GM11168 (cell line): ENCODE measurements around the gene PLEKHM2.

Source experiments
- in situ Hi-C: fragments of 300-500 bp; cut with MboI; formaldehyde crosslinking; loops from one replicate; pipeline ENCODE4 v1.12.0; 2022; ENCODE audit warnings: low sequenced_read_pairs; ENCODE audit not compliant: unreplicated experiment

The PLEKHM2 gene

GRCh38 chr1:15700508-15700907 lies 16.4 kb downstream of the PLEKHM2 start:
- in situ Hi-C loops, result no loop called here

- in situ Hi-C loops, result no loop called here
These were observed 17.7 kb downstream of the PLEKHM2 start for GRCh38 chr1:15701784-15702183.

GRCh38 chr1:15702722-15703550 lies 18.8 kb downstream of the PLEKHM2 start:
- in situ Hi-C loops, result no loop called here

GRCh38 chr1:15703562-15703961 lies 19.4 kb downstream of the PLEKHM2 start:
- in situ Hi-C loops, result no loop called here

GRCh38 chr1:15704526-15705183 lies 20.5 kb downstream of the PLEKHM2 start:
- in situ Hi-C loops, result no loop called here

- in situ Hi-C loops, result no loop called here
These were observed 21.1 kb downstream of the PLEKHM2 start for GRCh38 chr1:15705184-15705566.

- in situ Hi-C loops, result no loop called here
These were observed 22.6 kb downstream of the PLEKHM2 start for GRCh38 chr1:15706751-15707150.

DNA sequence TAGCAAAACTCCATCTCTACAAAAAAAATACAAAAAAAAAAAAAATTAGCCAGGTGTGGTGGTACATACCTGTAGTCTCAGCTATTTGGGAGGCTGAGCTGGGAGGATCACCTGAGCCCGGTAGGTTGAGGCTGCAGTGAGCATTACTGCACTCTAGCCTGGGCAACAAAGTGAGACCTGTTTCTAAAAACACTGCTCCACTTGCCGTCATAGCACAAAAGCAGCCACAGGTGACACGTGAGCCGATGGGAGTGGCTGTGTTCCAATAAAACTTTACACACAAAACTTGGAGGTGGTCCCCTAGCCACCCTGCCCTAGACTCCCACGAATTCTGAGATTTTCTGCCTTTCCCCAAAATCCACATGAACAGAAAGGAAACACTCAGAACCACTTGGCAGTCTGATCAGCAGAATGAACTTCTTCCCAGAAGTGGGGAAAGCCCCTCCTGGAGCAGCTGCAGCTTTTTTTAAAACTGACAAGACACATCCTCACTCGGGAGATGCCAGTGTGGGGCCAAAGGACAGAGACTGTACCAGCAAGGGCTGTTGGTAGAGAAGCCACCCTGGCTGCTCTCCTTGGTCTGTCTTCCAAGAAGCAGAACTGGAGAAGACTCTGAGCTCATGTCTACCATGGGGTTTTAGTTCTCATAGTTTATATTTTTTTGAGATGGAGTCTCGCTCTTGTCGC lies 23.3 kb downstream of the PLEKHM2 start:
- in situ Hi-C loops, result no loop called here

- in situ Hi-C loops, result no loop called here
These were observed 24.5 kb downstream of the PLEKHM2 start for GRCh38 chr1:15708486-15709137.

GRCh38 chr1:15709226-15709625 lies 25.1 kb downstream of the PLEKHM2 start:
- in situ Hi-C loops, result no loop called here

DNA sequence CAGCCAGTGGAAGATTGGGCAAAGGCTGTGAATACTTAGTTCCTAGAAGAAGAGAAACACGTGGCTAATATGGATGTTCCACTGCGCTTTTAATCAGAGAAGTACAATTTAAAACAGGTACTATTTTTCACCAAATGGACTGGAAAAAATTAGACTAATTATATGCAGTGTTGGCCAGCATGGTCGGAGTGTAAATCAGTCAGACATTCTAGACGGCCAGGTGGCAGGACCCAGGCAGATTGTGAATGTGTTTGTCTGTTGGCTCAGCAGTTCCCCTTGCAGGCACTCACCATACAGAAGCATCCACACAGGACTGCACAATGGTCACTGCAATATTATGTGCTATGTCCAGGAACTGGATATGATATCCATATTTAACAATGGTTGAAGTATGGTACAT lies 28.0 kb downstream of the PLEKHM2 start:
- in situ Hi-C loops, result no loop called here

GRCh38 chr1:15714406-15715136 lies 30.5 kb downstream of the PLEKHM2 start:
- in situ Hi-C loops, result no loop called here

DNA sequence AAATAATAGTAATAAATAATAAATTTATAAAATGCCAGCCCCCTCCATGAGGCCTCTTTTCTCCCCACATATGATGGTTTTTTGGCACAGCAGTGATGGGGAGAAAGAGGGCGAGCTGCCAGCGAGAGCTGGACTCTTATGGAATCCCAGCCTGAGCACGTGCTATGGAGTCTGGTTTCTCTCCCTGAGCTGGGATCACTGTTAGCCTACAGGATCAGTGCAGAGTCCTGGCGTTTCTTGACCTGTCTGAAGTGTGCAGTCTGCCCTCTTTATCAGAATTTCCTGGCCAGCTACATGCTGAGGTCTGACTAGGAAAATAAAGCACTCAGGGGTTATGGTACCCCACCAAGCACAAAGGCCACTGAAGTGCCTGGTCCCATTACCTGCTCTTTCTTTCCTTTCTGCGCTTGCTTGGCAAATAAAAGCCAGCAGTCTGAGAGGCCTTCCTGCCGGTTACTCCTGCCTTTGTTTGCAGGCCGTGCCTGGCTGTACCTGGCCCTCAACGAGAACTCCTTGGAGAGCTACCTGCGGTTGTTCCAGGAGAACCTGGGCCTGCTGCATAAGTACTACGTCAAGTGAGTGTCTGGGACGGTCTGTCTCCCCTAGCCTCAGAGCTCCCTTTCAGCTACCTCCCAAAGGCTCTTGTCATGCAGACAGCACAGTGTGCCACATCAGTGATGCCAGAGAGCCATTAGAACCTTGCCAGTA lies 33.5 kb downstream of the PLEKHM2 start:
- in situ Hi-C loops, result no loop called here

DNA sequence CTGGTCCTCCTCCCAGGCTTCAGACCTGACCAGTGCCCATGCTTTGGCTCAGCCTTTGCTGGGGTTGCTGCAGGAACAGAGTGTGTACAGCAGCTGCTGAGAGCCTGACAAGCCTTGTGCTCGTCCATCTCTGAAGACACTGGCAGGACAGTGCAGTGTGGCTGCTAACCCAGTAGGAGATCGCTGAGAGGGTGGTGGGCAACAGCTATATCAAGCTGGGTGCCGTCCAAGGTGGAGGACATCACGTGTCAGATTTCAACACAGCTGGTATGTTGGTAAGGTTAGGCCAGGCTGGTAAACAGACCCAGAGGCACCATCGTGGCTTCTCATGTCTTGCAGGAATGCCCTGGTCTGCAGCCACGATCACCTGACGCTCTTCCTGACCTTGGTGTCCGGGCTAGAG lies 34.1 kb downstream of the PLEKHM2 start:
- in situ Hi-C loops, result no loop called here

GRCh38 chr1:15719381-15720120 lies 35.4 kb downstream of the PLEKHM2 start:
- in situ Hi-C loops, result no loop called here

DNA sequence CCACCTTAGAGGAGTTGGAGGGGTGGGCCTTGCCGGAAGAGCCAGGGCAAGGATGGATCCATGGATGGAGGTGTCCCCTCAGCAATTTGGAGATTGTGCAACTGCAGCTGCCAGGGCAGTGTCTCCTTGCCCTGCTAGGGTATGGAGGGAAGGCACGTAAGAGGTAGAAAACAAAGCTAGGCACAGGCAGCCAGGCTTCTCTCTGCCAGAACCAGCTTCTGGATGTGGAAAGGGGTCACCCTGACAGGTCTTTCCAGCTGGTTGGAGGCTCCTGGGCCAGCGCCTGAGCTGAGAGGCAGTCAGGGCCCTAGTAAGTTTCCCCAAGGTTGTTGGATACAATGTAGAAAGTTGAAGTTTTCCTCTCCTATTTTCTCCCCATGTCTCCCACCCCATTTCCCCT lies 36.7 kb downstream of the PLEKHM2 start:
- in situ Hi-C loops, result no loop called here

DNA sequence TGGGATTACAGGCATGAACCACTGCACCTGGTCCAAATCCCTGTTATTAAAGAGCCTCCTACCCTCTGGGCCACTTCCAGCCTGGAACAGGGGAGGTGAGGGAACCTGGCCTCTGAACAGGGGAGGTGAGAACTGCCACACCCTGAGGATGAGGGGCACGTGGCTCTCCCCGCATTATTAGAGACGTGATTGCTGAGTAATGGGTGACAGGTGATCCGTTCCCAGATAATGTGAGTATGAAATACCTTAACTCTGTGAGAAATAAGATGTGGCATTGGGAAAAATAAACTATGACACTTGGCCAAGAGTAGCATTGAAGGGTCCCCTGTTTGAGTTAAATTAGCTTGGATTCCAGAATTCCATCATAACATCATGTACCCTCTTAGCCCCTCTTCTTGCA lies 38.3 kb downstream of the PLEKHM2 start:
- in situ Hi-C loops, result no loop called here

GRCh38 chr1:15722836-15723532 lies 38.9 kb downstream of the PLEKHM2 start:
- in situ Hi-C loops, result no loop called here
